HepG2 (cell line): ENCODE data around the gene PRRT1. TPM values are rescaled to one million over a fixed set of nuclear protein-coding genes. Genes with fewer than 3 reads are reported as not detected.

Source experiments
- ATAC-seq: fragments of 200-7000 bp; cut with Tn5 transposase; 3 replicates; pipeline ENCODE4 v1.9.1; 2020; ENCODE audit warnings: mild to moderate bottlenecking, moderate library complexity
- Bru-seq: library from RNA; stranded (reverse); fragments of 400-500 nt; gene quantifications from one replicate; lab custom pipeline; 2021; lab: Mats Ljungman, UMichigan
- BruChase-seq, 2 experiments: library from RNA; stranded (reverse); fragments of 400-500 nt; gene quantifications; one replicate each; lab custom pipeline; 2021; lab: Mats Ljungman, UMichigan
- BruUV-seq: library from RNA; stranded (reverse); fragments of 400-500 nt; replicated peaks from 2 replicates; lab custom pipeline; 2021; lab: Mats Ljungman, UMichigan
- CTCF ChIA-PET: fragments of 300-600 bp; formaldehyde crosslinking; extraction: SDS; loops from one replicate; lab custom pipeline; 2021; ENCODE audit warnings: low total read pairs, inconsistent platforms, low intra/inter-chr PET ratio; lab: Yijun Ruan, JAX
- POLR2A ChIA-PET: fragments of 350-600 bp; sonication (Branson Sonifier 250); formaldehyde crosslinking; loops from one replicate; lab custom pipeline; 2020; ENCODE audit warnings: antibody characterized with exemption, inconsistent platforms; lab: Yijun Ruan, JAX
- DNase-seq: peaks from one replicate; pipeline ENCODE4 v3.0.0-alpha.2; 2015; ENCODE audit warnings: low spot score
- FAIRE-seq: peaks from 3 replicates; lab custom pipeline; 2011; peaks lifted over from hg19 to GRCh38; lab: Jason Lieb, UNC
- H2AFZ ChIP-seq: one replicate; pipeline ENCODE4 v1.6.1; 2011; ENCODE audit warnings: low read length, inconsistent platforms
- H3K27ac ChIP-seq: fragments of 300-600 bp; 3 replicates; pipeline ENCODE4 v1.8.0; 2011; ENCODE audit warnings: mixed run types, mild to moderate bottlenecking, mixed read lengths, low read length, inconsistent platforms; ENCODE audit not compliant: insufficient read depth; ENCODE audit errors: extremely low read length
- H3K27me3 ChIP-seq, 2 experiments: fragments of 200-600 bp in 1 of 2; 2 replicates in 1 of 2; 3 replicates in 1 of 2; pipeline versions ENCODE4 v1.6.0 to v1.8.0; 2011; ENCODE audit warnings: low read length in 2 of 2, mild to moderate bottlenecking in 2 of 2, moderate library complexity in 2 of 2, inconsistent platforms in 1 of 2; ENCODE audit not compliant: insufficient read depth in 2 of 2, control insufficient read depth in 1 of 2
- H3K36me3 ChIP-seq, 2 experiments: fragments of 200-600 bp in 1 of 2; replicated peaks in 1 of 2; 2 replicates in 1 of 2; 3 replicates in 1 of 2; pipeline versions ENCODE4 v1.5.1 to v1.8.0; 2011; ENCODE audit warnings: low read length in 2 of 2, inconsistent platforms in 1 of 2; ENCODE audit not compliant: insufficient read depth in 2 of 2, control insufficient read depth in 1 of 2
- H3K4me1 ChIP-seq: 2 replicates; pipeline ENCODE4 v1.5.1; 2012; ENCODE audit warnings: low read length, inconsistent platforms; ENCODE audit not compliant: insufficient read depth
- H3K4me2 ChIP-seq: 2 replicates; pipeline ENCODE4 v1.6.0; 2011; ENCODE audit warnings: low read depth, low read length, inconsistent platforms
- H3K4me3 ChIP-seq, 3 experiments: fragments of 200-600 bp in 1 of 3; sonication (generic), shearing (Covaris generic) in 1 of 3; replicated peaks in 1 of 3; 2 replicates each; pipeline ENCODE4 v1.5.1; 2011 to 2016; ENCODE audit warnings: low read length in 3 of 3, inconsistent platforms in 2 of 3, low read depth in 2 of 3, mild to moderate bottlenecking in 2 of 3, control low read depth in 1 of 3, mixed read lengths in 1 of 3; ENCODE audit not compliant: insufficient read depth in 1 of 3
- H3K79me2 ChIP-seq: one replicate; pipeline ENCODE4 v1.6.1; 2011; ENCODE audit warnings: low read length, inconsistent platforms; ENCODE audit not compliant: insufficient read depth
- H3K9ac ChIP-seq: 2 replicates; pipeline ENCODE4 v1.6.0; 2011; ENCODE audit warnings: mild to moderate bottlenecking, low read depth, low read length, inconsistent platforms; ENCODE audit not compliant: insufficient read depth
- H3K9me3 ChIP-seq: 2 replicates; pipeline ENCODE4 v1.5.1; 2012; ENCODE audit warnings: mild to moderate bottlenecking, low read length
- H4K20me1 ChIP-seq: 2 replicates; pipeline ENCODE4 v1.6.0; 2011; ENCODE audit warnings: inconsistent platforms, mild to moderate bottlenecking, low read length, moderate library complexity; ENCODE audit not compliant: insufficient read depth
- ATRX ChIP-seq: sonication (generic); formaldehyde crosslinking; IDR thresholded peaks from 2 replicates; pipeline ENCODE4 v1.4.0; 2020; ENCODE audit warnings: missing genetic modification reagents, borderline replicate concordance
- HDAC1 ChIP-seq: sonication (generic); formaldehyde crosslinking; IDR thresholded peaks from 2 replicates; pipeline ENCODE4 v1.5.1; 2020; ENCODE audit warnings: mild to moderate bottlenecking, missing genetic modification reagents
- MYC ChIP-seq: sonication (generic); formaldehyde crosslinking; IDR thresholded peaks from 2 replicates; pipeline ENCODE4 v1.9.0; 2021; ENCODE audit warnings: missing genetic modification reagents, borderline replicate concordance
- PTBP1 ChIP-seq: fragments of 200-400 bp; formaldehyde crosslinking; IDR thresholded peaks from 2 replicates; pipeline ENCODE4 v1.6.1; 2018; ENCODE audit warnings: low read length, low read depth; ENCODE audit not compliant: poor library complexity, severe bottlenecking
- SP1 ChIP-seq, 2 experiments: fragments of 450-650 bp in 1 of 2; sonication (generic) in 1 of 2; formaldehyde crosslinking in 1 of 2; IDR thresholded peaks; 2 replicates each; pipeline versions ENCODE4 v1.4.0 to v1.6.1; 2016 to 2020; ENCODE audit warnings: missing genetic modification reagents in 1 of 2
- TOPORS ChIP-seq: sonication (generic); formaldehyde crosslinking; IDR thresholded peaks from 2 replicates; pipeline ENCODE4 v1.8.0; 2023; ENCODE audit warnings: mild to moderate bottlenecking, missing genetic modification reagents
- ZNF629 ChIP-seq: sonication (generic); formaldehyde crosslinking; conservative IDR thresholded peaks from 2 replicates; pipeline ENCODE4 v1.5.0; 2020; ENCODE audit warnings: missing genetic modification reagents
- WGBS: methylation state at CpG from one replicate; pipeline ENCODE4 v1.1.6; 2017; ENCODE audit warnings: low lambda C conversion rate; 5-methylcytosine and 5-hydroxymethylcytosine counted together
- in situ Hi-C: cut with HindIII; loops from 2 replicates; pipeline ENCODE4 v1.10.0; 2017; ENCODE audit warnings: low pct_unique_long_range_greater_than_20kb; ENCODE audit not compliant: extremely low pct_ligation_motif_present
- intact Hi-C: fragments of 100-400 bp; cut with micrococcal nuclease; formaldehyde crosslinking; loops from one replicate; pipeline ENCODE4 v1.10.0; 2022; ENCODE audit not compliant: unreplicated experiment
- long read RNA-seq, 2 experiments: library from RNA in 1 of 2; library from polyadenylated mRNA in 1 of 2; stranded (forward) in 1 of 2; unstranded in 1 of 2; transcript quantifications; one replicate each; pipeline ENCODE4 v2.0.0, GENCODE V29; 2019 to 2022
- polyA minus RNA-seq, 3 experiments: library from RNA; depleted of rRNA, polyadenylated mRNA; stranded (reverse); fragments of >200 nt; gene quantifications; 2 replicates each; pipeline ENCODE4 v1.2.3, GENCODE V29; 2011; ENCODE audit warnings: low replicate concordance in 1 of 3
- polyA plus RNA-seq, 8 experiments: library from polyadenylated mRNA; depleted of rRNA in 3 of 8; stranded (reverse) in 7 of 8; unstranded in 1 of 8; fragments of >200 nt; fragmentation: Illumina TruSeq in 4 of 8; extraction: Trizol in 4 of 8; gene quantifications; 2 replicates each; pipeline versions ENCODE4 v1.2.1 to v1.2.3, GENCODE V29; 2011 to 2016; ENCODE audit warnings: low read depth in 4 of 8, missing spikeins in 1 of 8, mixed read lengths in 1 of 8; ENCODE audit not compliant: insufficient read depth in 1 of 8
- total RNA-seq, 5 experiments: library from RNA; depleted of rRNA; stranded (reverse); fragments of >200 nt; fragmentation: Illumina TruSeq; extraction: Trizol; gene quantifications; 2 replicates each; pipeline ENCODE4 v1.2.3, GENCODE V29; 2016; ENCODE audit warnings: low read depth in 1 of 5
- TF ChIP-seq, protein P1 (sequence below): sonication (generic); formaldehyde crosslinking; IDR thresholded peaks from 2 replicates; pipeline ENCODE4 v1.8.0; 2023; ENCODE audit warnings: mild to moderate bottlenecking, missing genetic modification reagents
- TF ChIP-seq, protein P2 (sequence below): IDR thresholded peaks from 2 replicates; pipeline ENCODE4 v1.6.1; 2012; ENCODE audit warnings: inconsistent platforms

PRRT1 gene
- total RNA-seq (2016; rRNA removed; fragmentation: Illumina TruSeq; extraction: Trizol) = 0.11 and 0.64 TPM in 2 replicates
- not detected in 2 replicates for total RNA-seq (2016; cell fraction: cytosol; rRNA removed; fragmentation: Illumina TruSeq; extraction: Trizol; ENCODE audit: low read depth)
- 0.41 TPM in 1 of 2 replicates, not detected in the other for total RNA-seq (2016; cell fraction: insoluble cytoplasmic fraction; rRNA removed; fragmentation: Illumina TruSeq; extraction: Trizol)
- total RNA-seq (2016; cell fraction: membrane; rRNA removed; fragmentation: Illumina TruSeq; extraction: Trizol) = 0.40 and 0.55 TPM in 2 replicates
- total RNA-seq (2016; cell fraction: nucleus; rRNA removed; fragmentation: Illumina TruSeq; extraction: Trizol) = 0.63 and 1.3 TPM in 2 replicates
- 1.4 TPM in 2 replicates for polyA plus RNA-seq (2011; rRNA removed)
- 0.38 and 0.76 TPM in 2 replicates for polyA plus RNA-seq (2011; cell fraction: cytosol; rRNA removed)
- polyA plus RNA-seq (2011; cell fraction: nucleus; rRNA removed) = 13.0 TPM in 2 replicates
- polyA plus RNA-seq (2012) = 3.2 and 3.3 TPM in 2 replicates
- polyA plus RNA-seq (2016; cell fraction: cytosol; fragmentation: Illumina TruSeq; extraction: Trizol; ENCODE audit: low read depth) = 0.88 and 0.94 TPM in 2 replicates
- 1.6 and 2.0 TPM in 2 replicates for polyA plus RNA-seq (2016; cell fraction: insoluble cytoplasmic fraction; fragmentation: Illumina TruSeq; extraction: Trizol; ENCODE audit: low read depth)
- 2.4 TPM in 2 replicates for polyA plus RNA-seq (2016; cell fraction: membrane; fragmentation: Illumina TruSeq; extraction: Trizol; ENCODE audit: low read depth)
- 10.1 and 13.9 TPM in 2 replicates for polyA plus RNA-seq (2016; cell fraction: nucleus; fragmentation: Illumina TruSeq; extraction: Trizol; ENCODE audit: insufficient read depth, low read depth)
- polyA minus RNA-seq (2011; rRNA and poly(A)+ RNA removed; ENCODE audit: low replicate concordance) = 0.35 and 0.42 TPM in 2 replicates
- polyA minus RNA-seq (2011; cell fraction: cytosol; rRNA and poly(A)+ RNA removed) = 0.69 TPM in 1 of 2 replicates, not detected in the other
- 0.25 and 0.52 TPM in 2 replicates for polyA minus RNA-seq (2011; cell fraction: nucleus; rRNA and poly(A)+ RNA removed)
- percentile 40 among the genes with signal in this experiment for Bru-seq, nascent RNA
- BruChase-seq, experiment 1, labeled RNA remaining after a 6-hour chase = percentile 49 among the genes with signal in this experiment
- BruChase-seq, experiment 2, labeled RNA remaining after a 2-hour chase = percentile 45 among the genes with signal in this experiment
- long read RNA-seq, experiment 1 = 0 reads
- long read RNA-seq, experiment 2, partial matches to known transcripts = 0 of 1 reads
- long read RNA-seq, experiment 2, other reads (novel, unspliced or antisense) = 1 of 1 reads

DNA sequence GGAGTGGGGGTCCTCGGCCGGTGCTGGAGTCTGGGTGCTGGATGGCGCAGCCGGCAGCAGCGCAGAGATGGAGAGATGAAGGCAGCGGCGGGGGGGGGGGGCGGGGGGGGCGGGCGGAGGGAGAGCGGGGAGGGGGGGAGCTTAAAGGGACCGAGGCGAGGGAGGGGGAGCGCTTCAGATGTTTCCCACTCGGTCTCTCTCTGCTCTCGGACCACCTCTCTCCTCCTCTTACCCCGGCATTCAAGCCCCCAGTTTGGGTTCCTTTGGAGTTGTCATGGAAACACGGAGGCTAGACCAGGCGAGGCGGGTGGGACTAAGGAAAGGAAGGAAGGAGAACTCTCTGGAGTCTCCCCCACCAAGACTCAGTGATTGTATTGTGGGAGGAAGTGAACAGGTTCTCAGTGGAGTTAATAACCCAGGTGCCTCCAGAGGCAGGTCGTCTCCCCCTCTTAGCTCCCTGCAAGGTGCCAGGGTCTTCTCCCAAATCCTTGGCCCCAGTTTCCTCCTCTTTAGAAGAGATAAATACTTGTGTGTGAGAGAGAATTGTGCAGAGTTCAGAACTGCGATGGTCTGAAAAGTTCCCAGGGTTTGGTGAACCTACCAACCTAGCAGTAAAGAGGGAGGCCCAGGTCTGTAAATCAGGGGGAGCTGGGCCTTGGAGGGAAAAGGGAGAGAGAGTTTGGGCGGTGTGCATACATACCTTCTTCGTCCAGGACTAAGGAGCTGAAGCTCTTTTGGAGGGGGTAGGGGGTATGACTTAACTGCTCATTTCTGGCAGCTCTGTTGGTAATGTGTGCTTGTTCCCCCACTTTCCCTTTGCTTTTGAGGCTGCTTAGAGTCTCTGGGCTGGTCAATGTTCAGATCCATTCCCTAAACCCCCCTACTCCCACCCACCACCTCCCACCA lies at the start of gene PRRT1:
PRRT1 (minus strand) TSS at position 77 of the 906 bp plus-strand sequence. CDS start 112 bp downstream, outside the sequence.
- 86% methylated on average over 24 of the region's 24 CpGs for WGBS
- ATAC-seq (no peak), FAIRE-seq (no peak), DNase-seq (no peak)
- Histone ChIP-seq H3K9ac (peak within 1 kb of the TSS; percentile 91), H3K79me2 (peaks cover 17% of the 10 kb centered on the region), H3K4me1 (peaks cover 28% of the 10 kb centered on the region), H2AFZ (peak within 1 kb of the TSS; percentile 8), H3K4me3 (peak within 1 kb of the TSS; percentile 78 to 91 (median 88)), H3K27me3 (no peaks in the 10 kb centered on the region; a peak in 1 of 5 replicates), H3K36me3 (peaks cover 8 to 15% of the 10 kb centered on the region in 2 experiments), H3K27ac (peak within 1 kb of the TSS; percentile 88), H3K9me3 (no peaks in the 10 kb centered on the region), H4K20me1 (no peaks in the 10 kb centered on the region), H3K4me2 (peak within 1 kb of the TSS; percentile 94)
- in situ Hi-C loops (loop anchor here (5.0 kb wide), 1 partner anchor 35 kb away; no protein-coding TSS in a partner anchor), intact Hi-C loops (no loop called here)
- ChIA-PET POLR2A (interaction anchor here (0.5 to 2.6 kb wide), 6 partner anchors 12 to 43 kb away, joined by 3 to 35 read pairs (median 4); partner anchors contain the start of genes AGPAT1, ATF6B and FKBPL), CTCF (interaction anchor here (4.3 kb wide), 1 partner anchor 33 kb away, joined by 97 read pairs; no protein-coding TSS in a partner anchor)
- BruUV-seq = no TSS peak
- TF ChIP-seq MYC (CRISPR knock-in tag) (no peak), PTBP1 (no peak), SP1 (IDR thresholded peaks at IDR 0.05) (no peak), SP1 (CRISPR knock-in tag; IDR thresholded peaks at IDR 0.05) (no peak), HDAC1 (CRISPR knock-in tag) (0 out of 2 replicates have a peak, but pooled peaks have one; percentile 22), TOPORS (CRISPR knock-in tag) (no peak), ZNF629 (CRISPR knock-in tag) (no peak), ATRX (CRISPR knock-in tag) (no peak)
- TF ChIP-seq, protein P1, sequence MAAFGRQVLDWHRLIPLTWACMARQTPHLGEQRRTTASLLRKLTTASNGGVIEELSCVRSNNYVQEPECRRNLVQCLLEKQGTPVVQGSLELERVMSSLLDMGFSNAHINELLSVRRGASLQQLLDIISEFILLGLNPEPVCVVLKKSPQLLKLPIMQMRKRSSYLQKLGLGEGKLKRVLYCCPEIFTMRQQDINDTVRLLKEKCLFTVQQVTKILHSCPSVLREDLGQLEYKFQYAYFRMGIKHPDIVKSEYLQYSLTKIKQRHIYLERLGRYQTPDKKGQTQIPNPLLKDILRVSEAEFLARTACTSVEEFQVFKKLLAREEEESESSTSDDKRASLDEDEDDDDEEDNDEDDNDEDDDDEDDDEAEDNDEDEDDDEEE (CRISPR knock-in tag) = 0 out of 2 replicates have a peak, but pooled peaks have one; percentile 4
- TF ChIP-seq, protein P2, sequence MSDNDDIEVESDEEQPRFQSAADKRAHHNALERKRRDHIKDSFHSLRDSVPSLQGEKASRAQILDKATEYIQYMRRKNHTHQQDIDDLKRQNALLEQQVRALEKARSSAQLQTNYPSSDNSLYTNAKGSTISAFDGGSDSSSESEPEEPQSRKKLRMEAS = no peak
